Measurements from ENCODE around the gene AKAP13.
A peak's percentile ranks its signal among the peaks of the same experiment; 100 is the strongest.
"Not testable (repeated sequence)": the region's sequence is repeated elsewhere in the genome, so short reads cannot be mapped to it uniquely, and the experiment has no call there.

AKAP13 gene

GRCh38 chr15:85563731-85564130, 183.3 kb downstream of the AKAP13 start:
- no peak for DNase-seq

- no peak for DNase-seq
These were observed 184.3 kb downstream of the AKAP13 start for GRCh38 chr15:85564686-85565085.

GRCh38 chr15:85568261-85568808, 187.9 kb downstream of the AKAP13 start:
- DNase-seq, result no peak

- DNase-seq, result no peak
These were observed 189.9 kb downstream of the AKAP13 start for GRCh38 chr15:85570336-85570735.

GRCh38 chr15:85571780-85572179, 191.4 kb downstream of the AKAP13 start:
- no peak for DNase-seq

GRCh38 chr15:85576392-85576791, 196.0 kb downstream of the AKAP13 start:
- DNase-seq, result no peak

GRCh38 chr15:85578941-85579701, 198.7 kb downstream of the AKAP13 start:
- no peak for DNase-seq

GRCh38 chr15:85579957-85580694, 199.7 kb downstream of the AKAP13 start:
- peak in 1 of 56 donors; percentile 45 for DNase-seq

GRCh38 chr15:85580879-85581278, 200.5 kb downstream of the AKAP13 start:
- DNase-seq, result no peak

GRCh38 chr15:85581495-85581894, 201.1 kb downstream of the AKAP13 start:
- DNase-seq, result peak in 2 of 56 donors; percentile 25 to 27

GRCh38 chr15:85582131-85583079, 202.0 kb downstream of the AKAP13 start:
- peak in 6 of 56 donors; percentile 4 to 39 (median 25) for DNase-seq

GRCh38 chr15:85583442-85583841, 203.0 kb downstream of the AKAP13 start:
- no peak for DNase-seq

- peak in 2 of 56 donors; percentile 6 to 8 for DNase-seq
These were observed 203.6 kb downstream of the AKAP13 start for GRCh38 chr15:85583923-85584390.

- no peak for DNase-seq
These were observed 204.5 kb downstream of the AKAP13 start for GRCh38 chr15:85584872-85585271.

- not testable (repeated sequence) for DNase-seq
These were observed 205.8 kb downstream of the AKAP13 start for GRCh38 chr15:85586196-85586595.

GRCh38 chr15:85587707-85588411, 207.5 kb downstream of the AKAP13 start:
- no peak for DNase-seq

- no peak for DNase-seq
These were observed 208.3 kb downstream of the AKAP13 start for GRCh38 chr15:85588677-85589076.

GRCh38 chr15:85589851-85590250, 209.4 kb downstream of the AKAP13 start:
- no peak for DNase-seq

- no peak for DNase-seq
These were observed 211.2 kb downstream of the AKAP13 start for GRCh38 chr15:85591622-85592021.

- DNase-seq, result no peak
These were observed 211.7 kb downstream of the AKAP13 start for GRCh38 chr15:85592148-85592547.
